Type B pancreatic cell (in vitro differentiated cells): ENCODE measurements around the gene REPS2. TPM values are rescaled to one million over a fixed set of nuclear protein-coding genes. Genes with fewer than 3 reads are reported as not detected.

Experiments
- DNase-seq: peaks from one replicate; pipeline ENCODE4 v3.0.0; 2021; ENCODE audit warnings: mixed read lengths; ENCODE audit not compliant: unreplicated experiment; ENCODE audit errors: extremely low spot score
- H3K27ac Mint-ChIP-seq: 2 replicates; pipeline ENCODE4 v1.8.0; 2021; ENCODE audit warnings: mild to moderate bottlenecking, mixed read lengths
- H3K27me3 Mint-ChIP-seq: 2 replicates; pipeline ENCODE4 v1.8.0; 2021; ENCODE audit warnings: mixed read lengths
- H3K36me3 Mint-ChIP-seq: 2 replicates; pipeline ENCODE4 v1.8.0; 2021; ENCODE audit warnings: mixed read lengths
- H3K4me1 Mint-ChIP-seq: one replicate; pipeline ENCODE4 v1.8.0; 2021; ENCODE audit warnings: mixed read lengths; ENCODE audit not compliant: unreplicated experiment
- H3K4me3 Mint-ChIP-seq: 2 replicates; pipeline ENCODE4 v1.8.0; 2021; ENCODE audit warnings: mild to moderate bottlenecking, mixed read lengths
- H3K9me3 Mint-ChIP-seq: 2 replicates; pipeline ENCODE4 v1.8.0; 2021; ENCODE audit warnings: mixed read lengths
- total RNA-seq: library from RNA; stranded (reverse); gene quantifications from 2 replicates; pipeline ENCODE4 v1.2.1, GENCODE V29; 2021; ENCODE audit warnings: low replicate concordance
- TF ChIP-seq, protein P1 (sequence below): fragments of 200-600 bp; sonication (generic); conservative IDR thresholded peaks from 2 replicates; pipeline ENCODE4 v1.5.0; 2021; ENCODE audit warnings: antibody characterized with exemption, mild to moderate bottlenecking

REPS2 gene
- total RNA-seq, 1 donor from 2014 or later, result 1.6 TPM

DNA sequence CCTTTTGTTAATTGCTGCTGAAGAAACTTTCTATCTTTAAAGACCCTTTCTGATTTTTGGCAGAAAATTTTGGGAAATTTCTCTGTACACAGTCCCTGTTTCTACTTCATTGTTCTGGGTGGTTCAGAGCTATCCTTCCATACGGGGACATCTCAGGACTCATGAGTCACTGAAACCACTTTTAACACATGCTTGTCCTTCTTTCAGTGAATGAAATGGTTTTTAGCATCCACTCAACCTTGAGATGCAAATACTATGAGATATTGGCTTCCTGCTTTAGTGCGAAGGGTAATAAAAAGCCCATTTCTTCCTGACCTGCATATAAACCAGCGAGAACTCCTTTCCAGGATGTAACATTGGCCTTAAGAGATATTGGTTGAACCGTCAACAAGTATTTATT is 158.0 kb downstream of the REPS2 start:
- no peak for DNase-seq
- Mint-ChIP-seq H3K4me3 (no peak overlapping the region), H3K27me3 (no peaks in the 10 kb centered on the region), H3K9me3 (no peaks in the 10 kb centered on the region), H3K27ac (no peak overlapping the region), H3K36me3 (no peaks in the 10 kb centered on the region), H3K4me1 (no peaks in the 10 kb centered on the region)
- TF ChIP-seq, protein P1, sequence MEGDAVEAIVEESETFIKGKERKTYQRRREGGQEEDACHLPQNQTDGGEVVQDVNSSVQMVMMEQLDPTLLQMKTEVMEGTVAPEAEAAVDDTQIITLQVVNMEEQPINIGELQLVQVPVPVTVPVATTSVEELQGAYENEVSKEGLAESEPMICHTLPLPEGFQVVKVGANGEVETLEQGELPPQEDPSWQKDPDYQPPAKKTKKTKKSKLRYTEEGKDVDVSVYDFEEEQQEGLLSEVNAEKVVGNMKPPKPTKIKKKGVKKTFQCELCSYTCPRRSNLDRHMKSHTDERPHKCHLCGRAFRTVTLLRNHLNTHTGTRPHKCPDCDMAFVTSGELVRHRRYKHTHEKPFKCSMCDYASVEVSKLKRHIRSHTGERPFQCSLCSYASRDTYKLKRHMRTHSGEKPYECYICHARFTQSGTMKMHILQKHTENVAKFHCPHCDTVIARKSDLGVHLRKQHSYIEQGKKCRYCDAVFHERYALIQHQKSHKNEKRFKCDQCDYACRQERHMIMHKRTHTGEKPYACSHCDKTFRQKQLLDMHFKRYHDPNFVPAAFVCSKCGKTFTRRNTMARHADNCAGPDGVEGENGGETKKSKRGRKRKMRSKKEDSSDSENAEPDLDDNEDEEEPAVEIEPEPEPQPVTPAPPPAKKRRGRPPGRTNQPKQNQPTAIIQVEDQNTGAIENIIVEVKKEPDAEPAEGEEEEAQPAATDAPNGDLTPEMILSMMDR, result no peak

DNA sequence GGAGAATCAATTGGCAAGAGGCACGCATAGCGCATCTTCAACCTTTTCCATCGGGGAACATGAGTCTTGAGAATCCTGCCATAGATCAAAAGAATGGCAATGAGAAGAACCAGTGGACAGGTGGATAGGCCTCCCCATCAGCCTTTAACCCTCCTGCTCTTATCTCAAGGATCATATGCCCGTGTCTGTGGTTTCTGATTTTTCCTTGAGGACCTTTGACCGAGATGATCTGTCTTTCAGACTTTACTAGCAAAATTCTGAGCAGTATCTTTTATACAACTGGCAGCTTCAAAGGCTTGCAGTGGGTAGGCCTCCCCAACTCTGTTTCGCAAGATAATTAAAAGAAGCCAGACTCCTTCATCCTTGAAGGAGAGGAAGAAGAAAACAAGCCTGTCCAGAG is 174.4 kb downstream of the REPS2 start:
- Mint-ChIP-seq H3K4me3 (no peak overlapping the region), H3K36me3 (no peaks in the 10 kb centered on the region), H3K9me3 (no peaks in the 10 kb centered on the region), H3K27ac (no peak overlapping the region), H3K27me3 (peaks cover 2% of the 10 kb centered on the region), H3K4me1 (peaks cover 2% of the 10 kb centered on the region)
- DNase-seq, result no peak
- TF ChIP-seq, protein P1, result no peak

DNA sequence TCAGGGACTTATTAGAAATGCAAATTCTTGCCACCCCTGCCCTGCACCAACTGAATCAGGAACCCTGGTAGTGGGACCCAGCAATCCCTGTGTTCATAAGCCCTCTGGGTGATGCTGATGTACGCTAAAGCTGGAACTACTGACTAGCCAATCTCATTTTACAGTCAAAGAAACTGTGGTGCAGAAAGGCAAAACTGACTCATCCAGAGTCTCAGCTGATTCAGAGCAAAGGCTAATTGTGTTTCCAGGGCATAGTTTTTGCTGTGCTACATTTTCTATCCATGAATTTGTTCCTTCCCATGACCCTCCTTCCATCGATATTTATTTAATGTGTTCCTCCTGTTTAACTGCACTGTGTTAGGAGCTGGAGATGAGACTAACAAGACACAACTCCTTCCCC is 207.5 kb downstream of the REPS2 start:
- no peak overlapping the region for H3K4me3 Mint-ChIP-seq
- H3K9me3 Mint-ChIP-seq, result peaks cover 7% of the 10 kb centered on the region
- TF ChIP-seq, protein P1, result no peak
- H3K36me3 Mint-ChIP-seq, result no peaks in the 10 kb centered on the region
- no peak for DNase-seq
- H3K27me3 Mint-ChIP-seq, result no peaks in the 10 kb centered on the region
- no peak overlapping the region for H3K27ac Mint-ChIP-seq
- peaks cover 8% of the 10 kb centered on the region for H3K4me1 Mint-ChIP-seq

DNA sequence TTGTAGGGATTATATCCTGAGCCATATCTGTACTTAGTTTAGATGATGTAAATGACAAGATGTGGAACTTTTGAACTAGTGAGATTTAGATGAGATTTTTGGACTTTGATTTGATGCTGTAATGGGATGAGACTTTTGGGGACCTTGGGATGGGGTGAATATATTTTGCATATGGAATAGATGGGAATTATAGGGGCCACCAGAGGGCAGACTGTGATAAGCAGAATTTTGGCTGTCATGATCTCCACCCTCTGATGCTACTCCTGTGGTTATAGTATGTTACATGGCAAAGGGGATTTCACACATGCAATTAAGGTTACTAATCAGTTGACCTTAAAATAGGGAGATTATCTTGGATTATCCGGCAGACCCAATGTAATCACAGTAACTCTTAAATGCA is 214.5 kb downstream of the REPS2 start:
- Mint-ChIP-seq H3K27ac (no peak overlapping the region), H3K27me3 (peaks cover 3% of the 10 kb centered on the region), H3K4me1 (peaks cover under 1% of the 10 kb centered on the region), H3K36me3 (peaks cover 4% of the 10 kb centered on the region), H3K9me3 (peaks cover 17% of the 10 kb centered on the region), H3K4me3 (no peak overlapping the region)
- DNase-seq, result no peak
- TF ChIP-seq, protein P1, result peak; percentile 52

DNA sequence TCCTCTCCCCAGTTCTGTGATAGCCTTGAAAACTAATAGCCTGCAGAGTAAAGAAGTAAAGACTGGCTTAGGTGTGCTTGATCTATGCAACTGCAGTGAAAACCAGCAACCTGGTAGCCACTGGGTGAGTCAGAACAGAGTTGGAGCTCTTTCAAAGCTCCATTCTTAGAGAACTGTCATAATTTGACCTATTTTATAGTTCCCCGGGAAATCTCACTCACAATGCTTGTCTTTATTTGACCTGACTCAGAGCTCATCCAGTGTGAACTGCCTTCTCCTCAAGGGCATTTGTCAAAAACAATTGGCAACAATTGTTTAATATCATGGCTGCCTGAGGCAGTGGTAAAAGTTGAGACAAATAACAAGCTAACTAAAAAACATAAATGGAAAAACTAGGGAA is 215.5 kb downstream of the REPS2 start:
- H3K9me3 Mint-ChIP-seq, result peaks cover 17% of the 10 kb centered on the region
- no peak for DNase-seq
- peaks cover 4% of the 10 kb centered on the region for H3K36me3 Mint-ChIP-seq
- H3K4me1 Mint-ChIP-seq, result no peaks in the 10 kb centered on the region
- H3K27ac Mint-ChIP-seq, result no peak overlapping the region
- H3K27me3 Mint-ChIP-seq, result peaks cover 3% of the 10 kb centered on the region
- TF ChIP-seq, protein P1, result no peak
- H3K4me3 Mint-ChIP-seq, result no peak overlapping the region

DNA sequence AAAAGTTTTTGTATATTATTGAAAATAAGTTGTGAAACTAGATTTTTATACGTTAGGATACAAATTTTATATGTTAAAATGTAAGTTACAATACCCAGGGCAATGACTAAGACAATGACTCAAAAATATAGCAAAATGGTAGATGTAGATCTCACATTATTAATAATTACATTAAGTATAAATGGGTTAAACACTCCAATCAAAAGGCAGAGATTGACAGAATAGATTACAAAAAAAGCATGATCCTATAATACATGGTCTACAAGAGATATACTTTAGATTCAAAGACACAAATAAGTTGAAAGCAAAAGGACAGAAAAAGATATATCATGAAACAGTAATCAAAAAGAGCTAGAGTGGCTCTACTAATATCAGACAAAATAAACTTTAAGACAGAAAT is 217.6 kb downstream of the REPS2 start:
- DNase-seq, result no peak
- Mint-ChIP-seq H3K36me3 (peaks cover 4% of the 10 kb centered on the region), H3K4me1 (no peaks in the 10 kb centered on the region), H3K27ac (no peak overlapping the region), H3K27me3 (peaks cover 3% of the 10 kb centered on the region), H3K9me3 (peaks cover 17% of the 10 kb centered on the region), H3K4me3 (no peak overlapping the region)
- TF ChIP-seq, protein P1, result no peak
